Stimulated activated CD4-positive, alpha-beta T cell treated with anti-CD3 and anti-CD28 coated beads, Interleukin-4, amount 100 ng/mL, for 24 hours (primary cell): Measurements from ENCODE around the gene TOP2A.

Experiments
- DNase-seq: peaks from one replicate; pipeline ENCODE4 v3.0.0-alpha.2; 2020

The TOP2A gene, protein sequence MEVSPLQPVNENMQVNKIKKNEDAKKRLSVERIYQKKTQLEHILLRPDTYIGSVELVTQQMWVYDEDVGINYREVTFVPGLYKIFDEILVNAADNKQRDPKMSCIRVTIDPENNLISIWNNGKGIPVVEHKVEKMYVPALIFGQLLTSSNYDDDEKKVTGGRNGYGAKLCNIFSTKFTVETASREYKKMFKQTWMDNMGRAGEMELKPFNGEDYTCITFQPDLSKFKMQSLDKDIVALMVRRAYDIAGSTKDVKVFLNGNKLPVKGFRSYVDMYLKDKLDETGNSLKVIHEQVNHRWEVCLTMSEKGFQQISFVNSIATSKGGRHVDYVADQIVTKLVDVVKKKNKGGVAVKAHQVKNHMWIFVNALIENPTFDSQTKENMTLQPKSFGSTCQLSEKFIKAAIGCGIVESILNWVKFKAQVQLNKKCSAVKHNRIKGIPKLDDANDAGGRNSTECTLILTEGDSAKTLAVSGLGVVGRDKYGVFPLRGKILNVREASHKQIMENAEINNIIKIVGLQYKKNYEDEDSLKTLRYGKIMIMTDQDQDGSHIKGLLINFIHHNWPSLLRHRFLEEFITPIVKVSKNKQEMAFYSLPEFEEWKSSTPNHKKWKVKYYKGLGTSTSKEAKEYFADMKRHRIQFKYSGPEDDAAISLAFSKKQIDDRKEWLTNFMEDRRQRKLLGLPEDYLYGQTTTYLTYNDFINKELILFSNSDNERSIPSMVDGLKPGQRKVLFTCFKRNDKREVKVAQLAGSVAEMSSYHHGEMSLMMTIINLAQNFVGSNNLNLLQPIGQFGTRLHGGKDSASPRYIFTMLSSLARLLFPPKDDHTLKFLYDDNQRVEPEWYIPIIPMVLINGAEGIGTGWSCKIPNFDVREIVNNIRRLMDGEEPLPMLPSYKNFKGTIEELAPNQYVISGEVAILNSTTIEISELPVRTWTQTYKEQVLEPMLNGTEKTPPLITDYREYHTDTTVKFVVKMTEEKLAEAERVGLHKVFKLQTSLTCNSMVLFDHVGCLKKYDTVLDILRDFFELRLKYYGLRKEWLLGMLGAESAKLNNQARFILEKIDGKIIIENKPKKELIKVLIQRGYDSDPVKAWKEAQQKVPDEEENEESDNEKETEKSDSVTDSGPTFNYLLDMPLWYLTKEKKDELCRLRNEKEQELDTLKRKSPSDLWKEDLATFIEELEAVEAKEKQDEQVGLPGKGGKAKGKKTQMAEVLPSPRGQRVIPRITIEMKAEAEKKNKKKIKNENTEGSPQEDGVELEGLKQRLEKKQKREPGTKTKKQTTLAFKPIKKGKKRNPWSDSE (N-terminal part only)

DNA sequence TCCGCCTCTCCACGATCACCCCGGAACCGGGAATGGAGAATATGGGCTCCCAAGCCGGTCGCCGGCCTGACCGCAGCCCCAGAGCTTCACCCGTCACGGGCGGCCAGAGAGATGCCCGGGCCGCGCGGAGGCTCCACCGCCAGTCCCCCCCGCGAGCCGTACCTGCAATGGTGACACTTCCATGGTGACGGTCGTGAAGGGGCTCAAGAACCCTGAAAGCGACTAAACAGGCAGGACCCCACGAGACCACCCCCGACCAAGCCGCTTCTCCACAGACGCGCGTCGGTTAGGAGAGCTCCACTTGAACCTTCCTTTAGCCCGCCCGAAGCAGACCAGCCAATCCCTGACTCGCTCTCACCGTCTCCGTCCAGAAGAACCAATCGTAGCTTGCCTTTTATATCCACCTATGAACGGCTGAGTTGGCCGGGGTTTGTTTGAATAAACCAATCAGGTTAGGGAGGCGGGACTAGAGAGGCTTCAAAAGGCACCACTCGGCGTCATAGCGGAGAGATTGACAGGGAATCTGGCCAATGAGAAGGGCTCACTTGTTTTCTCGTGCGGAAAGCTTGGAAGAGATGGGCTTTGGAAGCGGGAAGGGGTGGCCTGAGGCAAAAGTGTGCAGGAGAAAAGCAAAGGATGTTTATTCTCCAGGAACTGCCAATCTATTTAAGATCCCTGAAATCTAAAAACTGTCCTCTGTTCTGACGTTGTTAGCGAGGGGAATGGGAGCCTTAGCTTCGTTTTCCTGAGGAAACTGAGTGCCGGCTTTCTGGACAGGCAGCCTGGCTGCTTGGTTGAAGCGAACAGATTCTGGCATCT is at the start of gene TOP2A:
TOP2A (minus strand) TSS at position 288 of the 819 bp plus-strand sequence; CDS start at position 183, 105 bp downstream.
- peak; percentile 97 for DNase-seq

DNA sequence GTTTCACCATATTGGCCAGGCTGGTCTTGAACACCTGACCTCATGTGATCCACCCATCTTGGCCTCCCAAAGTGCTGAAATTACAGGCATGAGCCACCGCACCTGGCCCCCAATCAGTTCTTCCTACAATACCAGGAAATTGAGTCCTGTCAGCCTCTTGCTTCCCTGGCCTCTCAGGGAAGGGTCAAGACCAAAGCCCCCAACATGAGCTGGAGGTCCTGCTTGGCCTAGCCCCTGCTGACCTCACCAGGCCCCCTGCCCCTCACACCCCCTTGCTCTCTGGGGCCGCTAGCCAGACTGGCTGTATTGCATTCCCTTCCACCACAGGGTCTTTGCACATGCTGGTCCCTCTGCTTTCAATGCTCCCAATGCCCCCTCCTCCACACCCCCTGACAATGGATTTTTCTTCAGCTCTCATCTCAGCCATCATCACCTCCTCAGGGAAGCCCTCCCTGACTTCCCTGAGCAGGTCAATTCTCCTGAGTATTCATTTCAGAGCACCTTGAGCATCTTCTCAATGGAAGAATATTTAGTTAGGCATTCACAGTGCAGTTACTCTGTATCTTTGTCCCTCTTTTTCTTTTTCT is 49.7 kb upstream of the TOP2A start:
- no peak for DNase-seq

DNA sequence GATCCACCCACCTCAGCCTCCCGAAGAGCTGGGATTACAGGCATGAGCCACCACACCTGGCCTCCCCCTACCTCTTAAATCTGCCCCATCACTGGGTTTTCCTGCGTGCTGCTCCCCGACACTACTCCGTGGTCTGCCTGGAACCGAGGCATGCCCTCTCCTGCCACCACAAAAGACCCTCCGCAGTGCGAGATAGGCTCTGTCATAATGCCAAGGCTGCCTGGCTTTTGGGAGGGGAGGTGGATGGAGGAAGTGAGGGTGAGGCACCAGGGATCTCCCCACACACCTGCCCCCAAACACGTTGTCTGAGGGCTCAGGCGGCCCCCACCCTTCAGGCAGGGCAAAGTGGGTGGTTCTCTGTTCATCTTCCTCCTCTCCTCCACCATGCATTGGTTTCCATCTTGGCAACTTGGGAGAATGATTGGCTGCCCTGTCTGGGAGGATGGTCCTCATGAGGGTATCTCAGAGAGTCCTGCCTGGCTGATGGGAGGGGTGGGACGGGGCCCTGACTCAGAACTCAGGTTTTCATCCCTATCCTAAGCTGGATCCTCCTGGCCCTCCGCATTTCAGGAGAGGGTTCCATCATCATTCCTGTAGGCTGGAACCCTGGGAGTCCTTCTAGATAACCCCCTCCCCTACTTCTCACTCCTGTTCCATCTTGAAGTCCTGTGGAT is 48.7 kb upstream of the TOP2A start:
- DNase-seq = no peak

DNA sequence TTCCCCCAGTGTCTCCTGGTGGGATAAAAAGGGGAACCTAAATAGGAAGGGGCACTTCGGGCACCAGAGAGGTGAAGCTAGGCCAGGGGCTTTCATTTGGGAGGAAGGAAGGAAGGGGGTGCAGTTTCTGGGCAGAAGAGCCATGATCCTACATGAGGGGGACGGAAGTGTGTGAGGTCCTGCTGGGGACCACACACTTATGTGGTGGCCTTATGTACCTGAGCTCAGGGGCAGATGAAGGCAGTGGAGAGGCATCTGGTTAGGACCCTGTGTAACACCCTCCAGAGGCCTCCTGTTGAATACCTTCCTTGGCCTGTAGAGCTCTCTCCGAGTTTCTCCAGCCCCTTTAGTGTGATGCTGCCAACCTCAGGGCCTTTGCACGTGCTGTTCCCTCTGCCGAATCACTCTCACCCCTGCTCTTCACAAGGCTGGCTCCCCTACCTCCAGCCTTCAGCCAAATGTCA is 46.7 kb upstream of the TOP2A start:
- DNase-seq = no peak

DNA sequence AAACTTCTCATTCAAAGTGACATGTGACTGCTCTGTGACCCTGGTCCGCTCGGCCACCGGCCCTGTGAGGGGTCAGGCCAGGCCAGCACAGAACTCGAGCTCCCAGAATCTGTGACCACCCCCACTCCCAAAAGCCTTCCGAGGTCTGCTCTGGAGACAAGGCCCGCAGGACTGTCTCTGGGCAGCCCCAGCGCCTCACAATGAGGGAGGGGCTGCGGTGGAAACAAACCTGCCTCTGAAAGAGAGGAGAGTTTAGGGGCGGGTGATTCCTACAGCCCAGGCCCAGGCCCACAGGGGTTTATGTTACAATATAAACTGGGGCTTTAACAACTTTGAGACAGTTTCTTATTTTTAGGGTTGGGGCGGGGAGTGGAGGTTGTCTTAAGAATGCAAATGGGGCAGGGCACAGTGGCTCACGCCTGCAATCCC is 45.4 kb upstream of the TOP2A start:
- no peak for DNase-seq

DNA sequence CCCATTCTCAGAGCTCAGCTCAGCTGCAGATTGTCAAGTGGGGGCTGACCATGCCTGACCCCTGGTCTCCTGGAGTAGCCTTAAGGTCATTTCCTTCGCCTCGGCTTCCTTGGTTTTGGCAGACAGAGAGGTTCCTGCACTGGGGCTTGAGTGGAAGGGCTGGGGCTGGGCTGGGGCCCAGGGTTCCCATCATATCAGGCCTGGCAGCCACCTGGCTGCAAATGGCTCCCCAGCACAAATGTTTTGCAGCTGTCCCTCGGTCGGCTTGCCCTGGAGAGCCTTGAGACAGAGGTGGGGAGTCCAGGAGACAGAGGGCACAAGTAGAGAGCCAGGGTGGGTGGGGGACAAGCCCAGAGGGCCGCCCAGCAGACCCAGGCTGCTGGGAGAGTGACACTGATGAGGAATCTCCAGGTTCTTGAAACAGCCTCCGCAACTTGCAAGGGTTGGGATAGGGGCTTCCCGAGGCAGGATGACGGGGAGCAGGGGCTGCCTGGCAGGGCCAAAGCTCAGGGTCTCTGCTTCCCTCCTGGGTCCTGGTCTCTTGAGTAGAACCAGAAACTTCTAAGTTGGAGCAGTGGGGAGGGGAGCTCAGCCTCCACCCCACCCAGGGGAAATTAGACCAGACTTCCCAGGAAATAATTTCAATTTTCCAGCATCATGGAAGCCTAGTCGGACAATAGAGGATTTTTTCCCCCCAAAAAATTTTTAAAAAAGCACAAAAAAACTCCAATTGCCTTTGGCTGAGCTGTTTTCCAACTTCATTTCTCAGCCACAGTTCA is 44.8 kb upstream of the TOP2A start:
- no peak for DNase-seq

DNA sequence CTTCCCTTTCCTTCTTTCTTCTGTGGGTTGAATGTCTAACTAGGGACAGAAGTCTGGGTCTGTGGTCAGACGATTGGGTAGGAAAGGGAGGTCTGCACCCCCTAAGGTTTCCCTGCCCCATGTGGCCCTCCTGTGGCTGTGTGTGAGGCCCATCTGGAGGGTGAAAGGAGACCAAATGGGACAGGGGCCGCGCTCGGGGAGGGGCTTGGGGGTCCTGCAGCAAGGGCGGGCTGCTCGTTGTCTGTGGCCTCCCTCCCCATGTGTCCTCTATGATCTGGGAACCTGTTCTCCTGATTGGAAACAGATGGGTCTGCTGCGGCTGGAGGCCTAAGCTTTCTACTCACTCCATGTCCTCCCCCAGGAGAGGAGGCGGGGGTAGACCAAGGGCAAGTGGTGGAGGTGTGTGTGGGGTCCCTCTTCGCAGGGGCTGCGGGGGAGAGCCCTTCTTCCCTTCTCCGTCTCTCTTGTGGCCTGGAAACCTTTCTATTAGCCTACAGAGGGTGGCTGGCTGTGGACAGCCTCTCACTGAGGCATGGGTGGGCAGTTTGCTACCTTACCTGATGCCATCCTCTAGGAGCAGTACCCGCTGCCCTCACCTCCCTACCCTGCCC is 44.1 kb upstream of the TOP2A start:
- DNase-seq = no peak

DNA sequence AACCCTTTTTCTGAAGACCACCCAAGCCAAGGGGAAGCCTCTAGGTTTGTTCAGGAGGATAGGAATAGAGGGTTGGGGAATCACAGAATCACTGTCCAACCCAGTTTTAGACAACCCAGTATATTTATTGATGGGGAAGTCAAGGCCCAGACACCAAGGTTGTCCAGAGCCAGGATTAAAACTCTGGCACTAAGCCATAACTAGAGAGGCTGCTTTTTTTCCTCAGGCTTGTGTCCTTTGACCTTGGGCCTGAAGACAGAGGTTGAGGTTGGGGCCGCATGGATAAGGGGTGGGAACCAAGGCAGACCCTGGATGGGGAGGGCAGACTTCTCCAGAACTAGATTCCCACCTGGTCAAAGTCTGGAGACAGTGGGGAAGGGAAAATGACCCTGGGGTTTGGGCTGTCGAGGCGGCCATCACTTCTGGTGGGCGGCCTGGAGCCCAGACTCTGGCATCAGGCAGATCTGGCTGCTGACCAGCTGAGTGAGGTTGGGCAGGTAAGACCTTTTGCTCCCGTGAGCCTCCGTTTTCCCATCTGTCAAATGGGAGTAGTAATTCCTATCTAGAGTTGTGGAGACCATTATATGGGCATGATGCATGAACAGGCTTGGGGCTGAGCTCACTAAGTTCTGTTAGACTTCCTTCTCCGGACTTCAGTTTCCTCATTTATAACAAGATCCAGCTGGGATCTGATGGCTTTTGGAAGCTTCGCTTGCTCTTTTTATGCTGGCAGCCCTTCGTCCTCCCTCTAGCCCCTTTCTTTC is 43.5 kb upstream of the TOP2A start:
- DNase-seq = no peak

DNA sequence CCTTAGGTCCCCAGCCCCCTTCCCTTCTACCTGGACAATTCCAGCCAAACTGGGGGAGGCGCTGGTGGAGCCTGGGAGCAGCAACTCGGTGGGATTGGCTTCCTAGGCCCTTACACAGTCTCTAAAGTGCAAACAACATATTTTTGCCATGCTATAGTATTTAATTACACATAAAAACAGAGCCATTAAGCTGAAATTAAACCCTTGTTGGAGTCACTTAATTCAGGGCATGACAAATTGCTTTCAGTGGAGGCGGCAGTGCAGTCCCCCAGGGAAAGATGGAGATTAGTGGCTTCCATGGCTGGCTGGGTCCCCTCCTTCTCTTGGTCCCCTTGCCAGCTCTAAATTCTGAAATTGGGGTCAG is 42.9 kb upstream of the TOP2A start:
- no peak for DNase-seq

DNA sequence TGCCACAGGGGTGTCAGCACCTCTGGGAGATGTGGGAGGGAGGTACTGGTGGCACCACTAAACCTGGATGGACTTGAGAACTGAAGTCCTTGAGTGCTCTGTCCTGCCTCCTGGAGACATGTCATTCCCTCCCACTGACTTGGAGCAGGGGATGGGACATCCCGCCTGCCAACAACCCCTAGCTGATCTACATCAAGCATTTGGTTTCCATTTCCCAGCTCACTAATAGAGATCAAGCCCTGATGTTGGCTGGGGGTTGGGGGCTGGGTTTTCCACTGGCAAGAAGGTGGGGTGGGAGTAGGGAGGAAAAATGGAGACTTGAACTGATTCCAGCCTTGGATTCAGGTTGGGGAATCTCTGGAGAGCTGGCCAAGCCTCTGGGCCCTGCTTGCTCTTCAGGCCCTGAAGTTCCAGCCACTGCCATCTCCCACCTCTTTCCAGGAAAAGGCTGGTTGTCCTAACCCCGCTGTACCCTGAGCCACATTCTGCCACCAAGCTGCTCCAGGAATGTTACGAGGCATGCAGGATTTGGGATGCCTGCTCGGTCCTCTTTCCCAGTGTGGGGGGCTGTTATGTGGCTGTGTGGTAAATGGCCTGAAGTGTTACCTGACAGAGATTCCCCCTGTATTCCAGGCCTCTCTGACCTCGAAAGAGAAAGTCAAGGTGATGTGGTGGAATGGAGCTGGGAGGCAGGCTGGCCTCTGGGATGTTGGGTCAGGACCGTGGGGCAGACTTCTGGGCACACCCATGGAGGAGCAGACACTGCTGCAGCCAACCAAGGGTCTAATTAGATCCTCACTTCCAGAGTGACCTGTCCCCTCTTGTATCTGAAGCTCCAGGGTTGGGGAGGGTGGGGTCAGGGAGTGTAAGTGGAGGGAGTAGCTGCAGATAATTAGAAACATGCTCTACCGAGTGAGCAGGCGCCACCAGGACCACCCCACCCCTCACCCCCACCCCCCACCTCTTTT is 42.2 kb upstream of the TOP2A start:
- DNase-seq = no peak

DNA sequence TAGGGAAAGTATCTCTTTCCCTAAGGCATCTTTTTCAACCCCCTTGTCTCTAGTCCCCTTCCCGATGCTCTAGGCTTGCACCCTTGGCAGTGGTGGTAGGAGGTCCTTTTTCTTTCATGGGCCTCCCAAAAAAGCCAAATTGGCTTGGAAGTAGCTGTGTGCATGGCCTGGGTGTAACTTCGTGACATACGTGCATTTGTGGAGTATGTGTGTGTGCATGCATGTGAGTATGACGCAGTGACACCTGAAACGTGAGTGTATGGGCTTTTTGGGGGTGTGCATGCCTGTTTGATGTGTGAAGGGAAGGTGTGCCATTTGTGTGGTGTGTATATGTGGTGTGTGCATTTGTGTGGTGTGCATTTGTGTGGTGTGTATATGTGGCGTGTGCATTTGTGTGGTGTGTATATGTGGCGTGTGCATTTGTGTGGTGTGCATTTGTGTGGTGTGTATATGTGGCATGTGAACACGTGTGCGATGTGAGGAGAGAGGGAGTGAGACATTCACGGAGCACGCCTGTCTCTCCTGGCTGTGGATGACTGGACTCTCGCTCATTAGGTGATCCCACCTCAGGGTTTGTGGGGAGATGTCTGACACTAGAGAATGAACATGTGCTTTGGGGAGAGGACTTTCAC is 41.3 kb upstream of the TOP2A start:
- DNase-seq = no peak

DNA sequence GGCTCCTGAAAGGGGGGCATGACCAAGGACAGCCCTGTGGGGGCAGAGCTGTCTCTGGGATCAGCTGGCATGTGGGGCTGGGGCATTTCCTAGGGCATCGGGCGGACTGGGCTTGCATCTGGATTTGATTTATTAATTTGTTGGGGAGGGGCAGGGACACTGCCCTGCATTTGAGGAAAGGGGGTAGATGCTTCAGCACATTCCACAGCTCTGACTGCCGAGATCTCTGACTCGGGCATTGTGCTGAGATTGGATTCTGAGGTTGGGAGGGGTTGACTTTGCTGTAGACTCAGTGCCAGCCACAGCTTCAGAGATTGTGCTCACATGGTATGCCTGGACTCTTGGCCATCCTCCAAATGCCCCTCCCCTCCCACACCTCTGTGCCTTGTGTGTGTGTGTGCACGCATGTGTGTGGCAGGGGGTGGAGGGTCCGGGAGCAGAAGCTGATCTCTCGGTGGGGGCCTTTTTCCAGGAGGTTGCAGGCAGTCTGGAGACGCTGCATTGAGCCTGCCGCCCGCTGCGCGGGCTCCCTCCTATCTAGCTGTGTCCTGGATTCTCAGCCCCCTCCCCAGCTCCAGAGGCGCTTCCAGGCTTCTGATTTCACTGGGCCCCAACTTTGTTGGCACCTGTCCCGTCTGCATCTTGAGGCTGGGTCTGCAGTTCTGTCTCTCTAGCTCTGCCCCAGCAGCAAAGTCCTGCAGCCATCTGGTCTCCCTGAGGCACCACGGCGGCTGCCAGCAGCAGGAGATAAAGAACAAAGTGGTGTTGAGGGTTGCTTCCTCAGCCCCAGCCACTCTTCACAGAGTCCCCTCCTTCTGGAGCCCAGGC is 40.5 kb upstream of the TOP2A start:
- no peak for DNase-seq

DNA sequence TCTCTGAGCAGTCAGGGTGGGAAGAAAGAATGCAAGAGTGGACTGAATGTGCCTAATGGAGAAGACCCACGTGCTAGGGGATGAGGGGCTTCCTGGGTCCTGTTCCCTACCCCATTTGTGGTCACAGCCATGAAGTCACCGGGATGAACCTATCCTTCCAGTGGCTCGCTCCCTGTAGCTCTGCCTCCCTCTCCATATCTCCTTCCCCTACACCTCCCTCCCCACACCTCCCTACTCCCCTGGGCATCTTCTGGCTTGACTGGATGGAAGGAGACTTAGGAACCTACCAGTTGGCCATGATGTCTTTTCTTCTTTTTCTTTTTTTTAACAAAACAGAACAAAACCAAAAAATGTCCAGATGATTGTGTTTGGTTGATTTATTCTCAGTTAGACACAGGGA is 39.7 kb upstream of the TOP2A start:
- DNase-seq = no peak

DNA sequence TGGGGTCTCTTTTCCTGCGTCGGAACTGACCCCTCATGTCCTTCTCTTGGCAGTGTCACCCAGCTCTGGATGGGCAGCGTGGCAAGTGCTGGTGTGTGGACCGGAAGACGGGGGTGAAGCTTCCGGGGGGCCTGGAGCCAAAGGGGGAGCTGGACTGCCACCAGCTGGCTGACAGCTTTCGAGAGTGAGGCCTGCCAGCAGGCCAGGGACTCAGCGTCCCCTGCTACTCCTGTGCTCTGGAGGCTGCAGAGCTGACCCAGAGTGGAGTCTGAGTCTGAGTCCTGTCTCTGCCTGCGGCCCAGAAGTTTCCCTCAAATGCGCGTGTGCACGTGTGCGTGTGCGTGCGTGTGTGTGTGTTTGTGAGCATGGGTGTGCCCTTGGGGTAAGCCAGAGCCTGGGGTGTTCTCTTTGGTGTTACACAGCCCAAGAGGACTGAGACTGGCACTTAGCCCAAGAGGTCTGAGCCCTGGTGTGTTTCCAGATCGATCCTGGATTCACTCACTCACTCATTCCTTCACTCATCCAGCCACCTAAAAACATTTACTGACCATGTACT is 38.8 kb upstream of the TOP2A start:
- no peak for DNase-seq

DNA sequence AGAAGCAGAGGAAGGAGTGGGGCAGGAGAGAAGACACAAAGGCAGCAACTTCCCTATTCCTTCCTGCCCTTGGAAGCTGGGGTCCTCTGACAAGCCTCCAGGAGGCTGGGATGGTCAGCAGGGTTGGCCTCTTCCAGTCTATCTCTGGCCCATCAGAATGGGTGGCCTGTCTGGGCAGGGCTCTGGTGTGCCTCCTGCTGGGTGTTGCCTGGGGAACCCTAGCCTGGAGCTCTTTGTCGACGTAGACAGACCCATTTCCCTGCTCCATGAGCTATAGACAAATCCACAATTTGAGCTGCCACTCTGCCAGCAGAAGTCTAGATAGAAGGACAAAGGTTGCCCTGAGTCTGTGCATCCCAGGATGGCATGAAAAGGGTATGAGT is 36.9 kb upstream of the TOP2A start:
- DNase-seq = no peak
